ENCODE measurements around the gene CANT1. TPM values are rescaled to one million over a fixed set of nuclear protein-coding genes. Genes with fewer than 3 reads are reported as not detected.
"Not testable (repeated sequence)": the region's sequence is repeated elsewhere in the genome, so short reads cannot be mapped to it uniquely, and the experiment has no call there.

Gene CANT1
- total and polyA plus RNA-seq, 4 donors: 6.2 to 20.0 (median 16.4) TPM

DNA sequence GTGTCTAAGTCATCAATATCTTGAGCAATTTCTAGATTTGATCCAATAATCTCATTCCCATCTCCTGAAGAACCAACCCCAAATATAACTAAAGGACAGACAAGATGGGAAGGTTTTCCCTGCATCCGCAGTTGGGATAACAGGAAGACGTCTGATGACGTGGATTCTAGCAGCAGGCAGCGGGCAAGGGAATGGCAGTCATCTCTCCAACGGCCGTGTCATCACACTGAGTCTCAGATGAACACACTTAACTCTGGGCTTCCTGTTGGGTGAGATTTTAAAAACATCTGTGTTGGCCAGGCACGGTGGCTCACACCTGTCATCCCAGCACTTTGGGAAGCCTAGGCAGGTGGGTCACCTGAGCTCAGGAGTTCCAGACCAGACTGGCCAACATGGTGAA is 63.4 kb downstream of the CANT1 start (continued):
- no peak for TF ChIP-seq CTCF (IDR thresholded peaks at IDR 0.05; ENCODE audit: low read depth, low read length, missing input control)

DNA sequence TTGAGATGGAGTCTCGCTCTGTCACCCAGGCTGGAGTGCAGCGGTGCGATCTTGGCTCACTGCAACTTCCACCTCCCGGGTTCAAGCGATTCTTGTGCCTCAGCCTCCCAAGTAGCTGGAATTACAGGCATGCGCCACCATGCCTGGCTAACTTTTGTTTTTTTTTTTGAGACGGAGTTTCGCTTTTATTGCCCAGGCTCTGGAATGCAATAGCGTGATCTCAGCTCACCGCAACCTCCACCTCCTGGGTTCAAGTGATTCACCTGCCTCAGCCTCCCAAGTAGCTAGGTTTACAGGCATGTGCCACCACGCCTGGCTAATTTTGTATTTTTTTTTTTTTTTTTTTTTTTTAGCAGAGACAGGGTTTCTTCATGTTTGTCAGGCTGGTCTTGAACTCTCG is 64.1 kb downstream of the CANT1 start:
- not testable (repeated sequence) for H3K27ac ChIP-seq (ENCODE audit: low read depth in 1 of 2, low read length in 2 of 2); H3K36me3 ChIP-seq (ENCODE audit: control insufficient read depth in 4 of 4, insufficient read depth in 3 of 4, low read depth in 1 of 4, low read length in 3 of 4)
- 92% methylated on average over 12 of the region's 12 CpGs for WGBS

GRCh38 chr17:78944956-78945355 is 64.6 kb downstream of the CANT1 start:
- no peaks in the 10 kb centered on the region for H3K9me3 ChIP-seq (ENCODE audit: control insufficient read depth in 4 of 4, low read length in 3 of 4)
- peaks cover 0 to 2% (median 0%) of the 10 kb centered on the region in 4 donors for H3K27me3 ChIP-seq (ENCODE audit: control insufficient read depth in 4 of 4, insufficient read depth in 4 of 4, low read length in 3 of 4)
- no peak overlapping the region for H3K9ac ChIP-seq (ENCODE audit: low read depth in 1 of 2, low read length in 2 of 2)
- 79% methylated on average over 10 of the region's 10 CpGs for WGBS
- no peaks in the 10 kb centered on the region for H3K36me3 ChIP-seq (ENCODE audit: control insufficient read depth in 4 of 4, insufficient read depth in 3 of 4, low read depth in 1 of 4, low read length in 3 of 4)
- TF ChIP-seq ZBTB33 (IDR thresholded peaks at IDR 0.05) (no peak), CTCF (IDR thresholded peaks at IDR 0.05; ENCODE audit: low read depth, low read length, missing input control) (no peak)
- DNase-seq (ENCODE audit: low spot score): no peak
- H3K4me3 ChIP-seq (ENCODE audit: low read depth in 1 of 3, low read length in 3 of 3): no peak overlapping the region
- no peak overlapping the region for H3K27ac ChIP-seq (ENCODE audit: low read depth in 1 of 2, low read length in 2 of 2)
- H3K4me1 ChIP-seq (ENCODE audit: control insufficient read depth in 4 of 4, insufficient read depth in 4 of 4, low read length in 3 of 4): peaks cover 0 to 2% (median 0%) of the 10 kb centered on the region in 4 donors

More for the DNA sequence above, 64.1 kb downstream of the CANT1 start:
- not testable (repeated sequence) for H3K9me3 ChIP-seq (ENCODE audit: control insufficient read depth in 4 of 4, low read length in 3 of 4); H3K9ac ChIP-seq (ENCODE audit: low read depth in 1 of 2, low read length in 2 of 2); DNase-seq (ENCODE audit: low spot score); H3K4me3 ChIP-seq (ENCODE audit: low read depth in 1 of 3, low read length in 3 of 3); H3K27me3 ChIP-seq (ENCODE audit: control insufficient read depth in 4 of 4, insufficient read depth in 4 of 4, low read length in 3 of 4); H3K4me1 ChIP-seq (ENCODE audit: control insufficient read depth in 4 of 4, insufficient read depth in 4 of 4, low read length in 3 of 4)

DNA sequence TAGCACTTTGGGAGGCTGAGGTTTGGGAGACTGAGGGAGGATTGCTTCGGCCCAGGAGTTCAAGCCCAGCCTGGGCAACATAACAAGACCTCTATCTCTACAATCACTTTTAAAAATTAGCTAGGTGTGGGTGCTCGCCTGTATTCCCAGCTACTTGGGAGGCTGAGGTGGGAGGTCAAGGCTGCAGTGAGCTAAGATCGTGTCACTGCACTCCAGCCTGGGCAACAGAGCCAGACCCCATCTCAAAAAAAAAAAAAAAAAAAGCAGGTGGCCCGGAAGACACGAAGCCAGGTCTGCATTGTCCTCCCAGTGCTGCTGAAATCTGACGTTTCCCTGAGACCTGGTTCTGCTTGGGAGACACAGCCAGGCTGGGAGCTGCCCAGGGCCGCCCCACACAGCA is 65.5 kb downstream of the CANT1 start:
- no peak overlapping the region for H3K27ac ChIP-seq (ENCODE audit: low read depth in 1 of 2, low read length in 2 of 2)
- no peak for TF ChIP-seq RAD21 (IDR thresholded peaks at IDR 0.05)
- TF ChIP-seq RXRA (IDR thresholded peaks at IDR 0.05): no peak
- TF ChIP-seq NR2F2 (IDR thresholded peaks at IDR 0.05): no peak
- no peak for TF ChIP-seq FOXA1 (IDR thresholded peaks at IDR 0.05)
- TF ChIP-seq EGR1 (IDR thresholded peaks at IDR 0.05; ENCODE audit: low read depth in 2 of 2): no peak
- no peak for TF ChIP-seq YY1 (IDR thresholded peaks at IDR 0.05)
- TF ChIP-seq REST (IDR thresholded peaks at IDR 0.05): no peak
- no peak for TF ChIP-seq TAF1 (conservative IDR thresholded peaks at IDR 0.05)
- TF ChIP-seq ZBTB33 (IDR thresholded peaks at IDR 0.05): no peak
- TF ChIP-seq SP1 (IDR thresholded peaks at IDR 0.05): no peak
- TF ChIP-seq GABPA (IDR thresholded peaks at IDR 0.05 in 1 of 2, conservative IDR thresholded peaks at IDR 0.05 in 1 of 2): no peak
- peaks cover 0 to 2% (median 0%) of the 10 kb centered on the region in 4 donors for H3K27me3 ChIP-seq (ENCODE audit: control insufficient read depth in 4 of 4, insufficient read depth in 4 of 4, low read length in 3 of 4)
- DNase-seq (ENCODE audit: low spot score): no peak
- no peak overlapping the region for H3K4me3 ChIP-seq (ENCODE audit: low read depth in 1 of 3, low read length in 3 of 3)
- no peaks in the 10 kb centered on the region for H3K9me3 ChIP-seq (ENCODE audit: control insufficient read depth in 4 of 4, low read length in 3 of 4)
- no peaks in the 10 kb centered on the region for H3K36me3 ChIP-seq (ENCODE audit: control insufficient read depth in 4 of 4, insufficient read depth in 3 of 4, low read depth in 1 of 4, low read length in 3 of 4)
- H3K4me1 ChIP-seq (ENCODE audit: control insufficient read depth in 4 of 4, insufficient read depth in 4 of 4, low read length in 3 of 4): peaks cover 0 to 2% (median 0%) of the 10 kb centered on the region in 4 donors
- WGBS: 79% methylated on average over 7 of the region's 7 CpGs
- H3K9ac ChIP-seq (ENCODE audit: low read depth in 1 of 2, low read length in 2 of 2): no peak overlapping the region

Measured in liver (tissue), 9 donors.